ENCODE data around the gene CCDC38. TPM values are rescaled to one million over a fixed set of nuclear protein-coding genes. Genes with fewer than 3 reads are reported as not detected.
"Not testable (repeated sequence)": the region's sequence is repeated elsewhere in the genome, so short reads cannot be mapped to it uniquely, and the experiment has no call there.

Gene CCDC38
- polyA plus RNA-seq, 4 donors, result 0.41 to 1.3 (median 0.66) TPM

GRCh38 chr12:95887311-95887710 is 55.1 kb downstream of the CCDC38 start:
- DNase-seq (ENCODE audit: low read depth in 4 of 4, low spot score in 2 of 4), result no peak

- no peak for DNase-seq (ENCODE audit: low read depth in 4 of 4, low spot score in 2 of 4)
Observed at GRCh38 chr12:95884998-95885397, 57.4 kb downstream of the CCDC38 start.

- no peak for DNase-seq (ENCODE audit: low read depth in 4 of 4, low spot score in 2 of 4)
Observed at GRCh38 chr12:95882873-95883272, 59.5 kb downstream of the CCDC38 start.

- no peak for DNase-seq (ENCODE audit: low read depth in 4 of 4, low spot score in 2 of 4)
Observed at GRCh38 chr12:95882080-95882479, 60.3 kb downstream of the CCDC38 start.

GRCh38 chr12:95881331-95881955 is 61.0 kb downstream of the CCDC38 start:
- DNase-seq (ENCODE audit: low read depth in 4 of 4, low spot score in 2 of 4), result no peak

GRCh38 chr12:95880895-95881294 is 61.5 kb downstream of the CCDC38 start:
- DNase-seq (ENCODE audit: low read depth in 4 of 4, low spot score in 2 of 4), result no peak

GRCh38 chr12:95877622-95878021 is 64.8 kb downstream of the CCDC38 start:
- no peak for DNase-seq (ENCODE audit: low read depth in 4 of 4, low spot score in 2 of 4)

- DNase-seq (ENCODE audit: low read depth in 4 of 4, low spot score in 2 of 4), result no peak
Observed at GRCh38 chr12:95874452-95874851, 68.0 kb downstream of the CCDC38 start.

GRCh38 chr12:95870897-95871296 is 71.5 kb downstream of the CCDC38 start:
- DNase-seq (ENCODE audit: low read depth in 4 of 4, low spot score in 2 of 4), result no peak

- no peak for DNase-seq (ENCODE audit: low read depth in 4 of 4, low spot score in 2 of 4)
Observed at GRCh38 chr12:95863337-95863736, 79.1 kb downstream of the CCDC38 start.

- DNase-seq (ENCODE audit: low read depth in 4 of 4, low spot score in 2 of 4), result no peak
Observed at GRCh38 chr12:95862038-95862437, 80.4 kb downstream of the CCDC38 start.

- no peak for DNase-seq (ENCODE audit: low read depth in 4 of 4, low spot score in 2 of 4)
Observed at GRCh38 chr12:95859947-95860850, 82.2 kb downstream of the CCDC38 start.

GRCh38 chr12:95859344-95859816 is 83.0 kb downstream of the CCDC38 start:
- peak in 3 of 4 donors; percentile 24 to 48 (median 36) for DNase-seq (ENCODE audit: low read depth in 4 of 4, low spot score in 2 of 4)

GRCh38 chr12:95858451-95859343 is 83.7 kb downstream of the CCDC38 start, which contains the start of gene SNRPF:
Gene SNRPF, plus strand, starts transcription at chr12:95858952. Its CDS starts 122 bp downstream, at chr12:95859074.
- peak; percentile 95 to 98 (median 96) for DNase-seq (ENCODE audit: low read depth in 4 of 4, low spot score in 2 of 4)

GRCh38 chr12:95857799-95858198 is 84.6 kb downstream of the CCDC38 start:
- DNase-seq (ENCODE audit: low read depth in 4 of 4, low spot score in 2 of 4), result no peak

- no peak for DNase-seq (ENCODE audit: low read depth in 4 of 4, low spot score in 2 of 4)
Observed at GRCh38 chr12:95857156-95857555, 85.3 kb downstream of the CCDC38 start.

- no peak for DNase-seq (ENCODE audit: low read depth in 4 of 4, low spot score in 2 of 4)
Observed at GRCh38 chr12:95852133-95852532, 90.3 kb downstream of the CCDC38 start.

- no peak for DNase-seq (ENCODE audit: low read depth in 4 of 4, low spot score in 2 of 4)
Observed at GRCh38 chr12:95851606-95852005, 90.8 kb downstream of the CCDC38 start.

GRCh38 chr12:95848575-95849388 is 93.6 kb downstream of the CCDC38 start:
- DNase-seq (ENCODE audit: low read depth in 4 of 4, low spot score in 2 of 4), result peak in 1 of 4 donors; percentile 44

GRCh38 chr12:95842426-95842825 is 100.0 kb downstream of the CCDC38 start:
- DNase-seq (ENCODE audit: low read depth in 4 of 4, low spot score in 2 of 4), result not testable (repeated sequence)

All from left renal cortex interstitium (tissue), 4 donors.